SK-N-SH (cell line): ENCODE data around the gene P2RX1. TPM values are rescaled to one million over a fixed set of nuclear protein-coding genes. Genes with fewer than 3 reads are reported as not detected.

Experiments
- CTCF ChIA-PET: fragments of 300-600, 350-600 bp; formaldehyde crosslinking; extraction: SDS; loops from one replicate; lab custom pipeline; 2021; lab: Yijun Ruan, JAX
- POLR2A ChIA-PET: fragments of 350-600 bp; sonication (Branson Sonifier 250); formaldehyde crosslinking; extraction: SDS; loops from one replicate; lab custom pipeline; 2020; ENCODE audit warnings: antibody characterized with exemption, inconsistent platforms; lab: Yijun Ruan, JAX
- DNase-seq: peaks from one replicate; pipeline ENCODE4 v3.0.0; 2012
- H2AFZ ChIP-seq: fragments of 200-600 bp; sonication (generic); 2 replicates; pipeline ENCODE4 v1.8.1; 2016; ENCODE audit warnings: antibody characterized with exemption, mild to moderate bottlenecking, low read depth
- H3F3A ChIP-seq: fragments of 200-600 bp; sonication (generic); replicated peaks from 2 replicates; pipeline ENCODE3; 2016; ENCODE audit warnings: antibody characterized with exemption, mild to moderate bottlenecking; ENCODE audit not compliant: insufficient read depth
- H3K27ac ChIP-seq, 2 experiments: fragments of 200-500 bp in 1 of 2; fragments of 200-600 bp in 1 of 2; sonication (Bioruptor generic) in 1 of 2; sonication (generic), shearing (Covaris generic) in 1 of 2; 2 replicates each; pipeline versions ENCODE4 v1.5.1 to v1.6.1; 2014 to 2016; ENCODE audit warnings: low read depth in 2 of 2, inconsistent platforms in 1 of 2, low read length in 1 of 2, mild to moderate bottlenecking in 1 of 2, mixed read lengths in 1 of 2
- H3K27me3 ChIP-seq: fragments of 200-600 bp; sonication (generic), shearing (Covaris generic); 2 replicates; pipeline ENCODE4 v1.6.1; 2016; ENCODE audit warnings: mixed run types; ENCODE audit not compliant: insufficient read depth
- H3K36me3 ChIP-seq, 2 experiments: fragments of 200-500 bp in 1 of 2; fragments of 200-600 bp in 1 of 2; sonication (Bioruptor generic) in 1 of 2; sonication (generic) in 1 of 2; replicated peaks in 1 of 2; 2 replicates each; pipeline versions ENCODE3 to v1.5.1; 2014 to 2016; ENCODE audit warnings: low read length in 1 of 2, mild to moderate bottlenecking in 1 of 2; ENCODE audit not compliant: insufficient read depth in 2 of 2, control insufficient read depth in 1 of 2
- H3K4me1 ChIP-seq, 2 experiments: fragments of 200-500 bp in 1 of 2; fragments of 200-600 bp in 1 of 2; sonication (Bioruptor generic) in 1 of 2; sonication (generic), shearing (Covaris generic) in 1 of 2; 2 replicates each; pipeline versions ENCODE4 v1.5.1 to v1.6.1; 2014 to 2016; ENCODE audit warnings: low read depth in 1 of 2, low read length in 1 of 2, mixed run types in 1 of 2; ENCODE audit not compliant: insufficient read depth in 2 of 2, control insufficient read depth in 1 of 2
- H3K4me2 ChIP-seq: fragments of 200-600 bp; sonication (generic), shearing (Covaris generic); 2 replicates; pipeline ENCODE4 v1.6.1; 2017; ENCODE audit warnings: mixed run types
- H3K4me3 ChIP-seq, 2 experiments: fragments of 200-500 bp in 1 of 2; fragments of 200-600 bp in 1 of 2; sonication (Bioruptor generic) in 1 of 2; sonication (generic), shearing (Covaris generic) in 1 of 2; 2 replicates each; pipeline versions ENCODE4 v1.5.1 to v1.8.1; 2014 to 2016; ENCODE audit warnings: low read depth in 2 of 2, inconsistent platforms in 1 of 2, low read length in 1 of 2, mild to moderate bottlenecking in 1 of 2, mixed read lengths in 1 of 2, moderate library complexity in 1 of 2
- H3K79me2 ChIP-seq: fragments of 200-600 bp; sonication (generic); 2 replicates; pipeline ENCODE4 v1.8.1; 2017; ENCODE audit warnings: mild to moderate bottlenecking; ENCODE audit not compliant: insufficient read depth
- H3K9ac ChIP-seq: fragments of 200-600 bp; sonication (generic); 2 replicates; pipeline ENCODE4 v1.6.1; 2017; ENCODE audit warnings: mixed run types
- H3K9me2 ChIP-seq: fragments of 200-600 bp; sonication (generic); 2 replicates; pipeline ENCODE4 v1.6.1; 2017; ENCODE audit warnings: mixed run types
- H3K9me3 ChIP-seq: fragments of 200-600 bp; sonication (generic); 2 replicates; pipeline ENCODE4 v1.6.1; 2017; ENCODE audit warnings: mixed run types, mild to moderate bottlenecking, moderate library complexity
- H4K20me1 ChIP-seq: fragments of 200-600 bp; sonication (generic); 2 replicates; pipeline ENCODE4 v1.6.1; 2017; ENCODE audit warnings: mild to moderate bottlenecking, mixed run types; ENCODE audit not compliant: insufficient read depth
- FOSL2 ChIP-seq: IDR thresholded peaks from 2 replicates; pipeline ENCODE4 v1.4.0; 2012; ENCODE audit warnings: low read depth, mild to moderate bottlenecking, moderate library complexity, borderline replicate concordance
- FOXJ3 ChIP-seq: sonication (generic); formaldehyde crosslinking; IDR thresholded peaks from 2 replicates; pipeline ENCODE4 v1.5.1; 2020; ENCODE audit warnings: mild to moderate bottlenecking, missing genetic modification reagents
- FOXM1 ChIP-seq: IDR thresholded peaks from 2 replicates; pipeline ENCODE4 v1.4.0; 2012; ENCODE audit warnings: low read depth, mild to moderate bottlenecking
- GATA2 ChIP-seq: sonication (generic); formaldehyde crosslinking; IDR thresholded peaks from 2 replicates; pipeline ENCODE4 v1.5.0; 2020; ENCODE audit warnings: mild to moderate bottlenecking, missing genetic modification reagents
- MXI1 ChIP-seq: IDR thresholded peaks from 2 replicates; pipeline ENCODE4 v1.6.1; 2012; ENCODE audit warnings: mild to moderate bottlenecking, low read depth, low read length, improper control_type of control experiment
- NRF1 ChIP-seq: IDR thresholded peaks from 2 replicates; pipeline ENCODE4 v1.6.1; 2012; ENCODE audit warnings: low read depth, mild to moderate bottlenecking, low read length
- RAD21 ChIP-seq: IDR thresholded peaks from 2 replicates; pipeline ENCODE4 v1.6.1; 2012; ENCODE audit warnings: mild to moderate bottlenecking, low read length
- RFX5 ChIP-seq: IDR thresholded peaks from 2 replicates; pipeline ENCODE4 v1.6.1; 2012; ENCODE audit warnings: mild to moderate bottlenecking, improper control_type of control experiment, low read length
- RXRA ChIP-seq: IDR thresholded peaks from 2 replicates; pipeline ENCODE4 v1.4.0; 2012; ENCODE audit warnings: low read depth, mild to moderate bottlenecking, borderline replicate concordance
- TAF1 ChIP-seq: IDR thresholded peaks from 2 replicates; pipeline ENCODE4 v1.6.1; 2012; ENCODE audit warnings: low read depth, mild to moderate bottlenecking, low read length, moderate library complexity, borderline replicate concordance
- TEAD4 ChIP-seq: IDR thresholded peaks from 2 replicates; pipeline ENCODE4 v1.4.0; 2012; ENCODE audit warnings: mild to moderate bottlenecking, borderline replicate concordance; ENCODE audit not compliant: insufficient read depth
- YY1 ChIP-seq: IDR thresholded peaks from 2 replicates; pipeline ENCODE4 v1.4.0; 2012; ENCODE audit warnings: low read depth, mild to moderate bottlenecking
- ZBTB33 ChIP-seq: IDR thresholded peaks from 2 replicates; pipeline ENCODE4 v1.4.0; 2012; ENCODE audit warnings: low read depth, borderline replicate concordance
- WGBS: methylation state at CpG from one replicate; pipeline ENCODE4 v1.1.6; 2017; ENCODE audit warnings: low lambda C conversion rate; 5-methylcytosine and 5-hydroxymethylcytosine counted together
- polyA plus RNA-seq, 3 experiments: library from polyadenylated mRNA; depleted of rRNA; stranded (reverse); fragments of >200 nt; gene quantifications; 2 replicates each; pipeline ENCODE4 v1.2.3, GENCODE V29; 2012
- TF ChIP-seq, protein P1 (sequence below): fragments of 200-600 bp; sonication (generic); IDR thresholded peaks from 2 replicates; pipeline ENCODE4 v1.6.1; 2017; ENCODE audit warnings: antibody characterized with exemption, mild to moderate bottlenecking, moderate library complexity
- TF ChIP-seq, protein P2 (sequence below): IDR thresholded peaks from 2 replicates; pipeline ENCODE4 v1.6.1; 2012; ENCODE audit warnings: mild to moderate bottlenecking, low read depth, low read length, moderate library complexity
- TF ChIP-seq, protein P3 (sequence below): fragments of 150-350 bp; IDR thresholded peaks from 2 replicates; pipeline ENCODE4 v1.6.1; 2017; ENCODE audit warnings: antibody characterized with exemption, low read length, low read depth, borderline replicate concordance
- TF ChIP-seq, protein P4 (sequence below): IDR thresholded peaks from 2 replicates; pipeline ENCODE4 v1.4.0; 2012; ENCODE audit warnings: low read depth, borderline replicate concordance

P2RX1 gene
- polyA plus RNA-seq, 1 of the 3 experiments (the other 2 are of a cell fraction), result not detected

- CTCF ChIA-PET, result interaction anchor here (1.1 to 1.5 kb wide), 4 partner anchors 11 to 121 kb away, joined by 3 to 5 read pairs (median 4); no protein-coding TSS in a partner anchor
- TF ChIP-seq RFX5 (no peak), GATA2 (CRISPR knock-in tag) (no peak), YY1 (no peak), RXRA (no peak), FOXJ3 (no peak), FOXM1 (no peak), MXI1 (no peak), FOSL2 (no peak), TEAD4 (no peak), TAF1 (no peak), RAD21 (no peak), ZBTB33 (no peak), NRF1 (no peak)
- TF ChIP-seq, protein P1, sequence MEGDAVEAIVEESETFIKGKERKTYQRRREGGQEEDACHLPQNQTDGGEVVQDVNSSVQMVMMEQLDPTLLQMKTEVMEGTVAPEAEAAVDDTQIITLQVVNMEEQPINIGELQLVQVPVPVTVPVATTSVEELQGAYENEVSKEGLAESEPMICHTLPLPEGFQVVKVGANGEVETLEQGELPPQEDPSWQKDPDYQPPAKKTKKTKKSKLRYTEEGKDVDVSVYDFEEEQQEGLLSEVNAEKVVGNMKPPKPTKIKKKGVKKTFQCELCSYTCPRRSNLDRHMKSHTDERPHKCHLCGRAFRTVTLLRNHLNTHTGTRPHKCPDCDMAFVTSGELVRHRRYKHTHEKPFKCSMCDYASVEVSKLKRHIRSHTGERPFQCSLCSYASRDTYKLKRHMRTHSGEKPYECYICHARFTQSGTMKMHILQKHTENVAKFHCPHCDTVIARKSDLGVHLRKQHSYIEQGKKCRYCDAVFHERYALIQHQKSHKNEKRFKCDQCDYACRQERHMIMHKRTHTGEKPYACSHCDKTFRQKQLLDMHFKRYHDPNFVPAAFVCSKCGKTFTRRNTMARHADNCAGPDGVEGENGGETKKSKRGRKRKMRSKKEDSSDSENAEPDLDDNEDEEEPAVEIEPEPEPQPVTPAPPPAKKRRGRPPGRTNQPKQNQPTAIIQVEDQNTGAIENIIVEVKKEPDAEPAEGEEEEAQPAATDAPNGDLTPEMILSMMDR, result no peak
- TF ChIP-seq, protein P2, sequence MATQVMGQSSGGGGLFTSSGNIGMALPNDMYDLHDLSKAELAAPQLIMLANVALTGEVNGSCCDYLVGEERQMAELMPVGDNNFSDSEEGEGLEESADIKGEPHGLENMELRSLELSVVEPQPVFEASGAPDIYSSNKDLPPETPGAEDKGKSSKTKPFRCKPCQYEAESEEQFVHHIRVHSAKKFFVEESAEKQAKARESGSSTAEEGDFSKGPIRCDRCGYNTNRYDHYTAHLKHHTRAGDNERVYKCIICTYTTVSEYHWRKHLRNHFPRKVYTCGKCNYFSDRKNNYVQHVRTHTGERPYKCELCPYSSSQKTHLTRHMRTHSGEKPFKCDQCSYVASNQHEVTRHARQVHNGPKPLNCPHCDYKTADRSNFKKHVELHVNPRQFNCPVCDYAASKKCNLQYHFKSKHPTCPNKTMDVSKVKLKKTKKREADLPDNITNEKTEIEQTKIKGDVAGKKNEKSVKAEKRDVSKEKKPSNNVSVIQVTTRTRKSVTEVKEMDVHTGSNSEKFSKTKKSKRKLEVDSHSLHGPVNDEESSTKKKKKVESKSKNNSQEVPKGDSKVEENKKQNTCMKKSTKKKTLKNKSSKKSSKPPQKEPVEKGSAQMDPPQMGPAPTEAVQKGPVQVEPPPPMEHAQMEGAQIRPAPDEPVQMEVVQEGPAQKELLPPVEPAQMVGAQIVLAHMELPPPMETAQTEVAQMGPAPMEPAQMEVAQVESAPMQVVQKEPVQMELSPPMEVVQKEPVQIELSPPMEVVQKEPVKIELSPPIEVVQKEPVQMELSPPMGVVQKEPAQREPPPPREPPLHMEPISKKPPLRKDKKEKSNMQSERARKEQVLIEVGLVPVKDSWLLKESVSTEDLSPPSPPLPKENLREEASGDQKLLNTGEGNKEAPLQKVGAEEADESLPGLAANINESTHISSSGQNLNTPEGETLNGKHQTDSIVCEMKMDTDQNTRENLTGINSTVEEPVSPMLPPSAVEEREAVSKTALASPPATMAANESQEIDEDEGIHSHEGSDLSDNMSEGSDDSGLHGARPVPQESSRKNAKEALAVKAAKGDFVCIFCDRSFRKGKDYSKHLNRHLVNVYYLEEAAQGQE, result no peak
- TF ChIP-seq, protein P3, sequence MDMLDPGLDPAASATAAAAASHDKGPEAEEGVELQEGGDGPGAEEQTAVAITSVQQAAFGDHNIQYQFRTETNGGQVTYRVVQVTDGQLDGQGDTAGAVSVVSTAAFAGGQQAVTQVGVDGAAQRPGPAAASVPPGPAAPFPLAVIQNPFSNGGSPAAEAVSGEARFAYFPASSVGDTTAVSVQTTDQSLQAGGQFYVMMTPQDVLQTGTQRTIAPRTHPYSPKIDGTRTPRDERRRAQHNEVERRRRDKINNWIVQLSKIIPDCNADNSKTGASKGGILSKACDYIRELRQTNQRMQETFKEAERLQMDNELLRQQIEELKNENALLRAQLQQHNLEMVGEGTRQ, result no peak
- TF ChIP-seq, protein P4, sequence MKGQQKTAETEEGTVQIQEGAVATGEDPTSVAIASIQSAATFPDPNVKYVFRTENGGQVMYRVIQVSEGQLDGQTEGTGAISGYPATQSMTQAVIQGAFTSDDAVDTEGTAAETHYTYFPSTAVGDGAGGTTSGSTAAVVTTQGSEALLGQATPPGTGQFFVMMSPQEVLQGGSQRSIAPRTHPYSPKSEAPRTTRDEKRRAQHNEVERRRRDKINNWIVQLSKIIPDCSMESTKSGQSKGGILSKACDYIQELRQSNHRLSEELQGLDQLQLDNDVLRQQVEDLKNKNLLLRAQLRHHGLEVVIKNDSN, result no peak
- WGBS, result 78% methylated on average over 5 of the region's 10 CpGs
- no peak overlapping the region for H2AFZ ChIP-seq
- H3K4me2 ChIP-seq, result no peak overlapping the region
- H3K27ac ChIP-seq, result no peak overlapping the region
- DNase-seq, result no peak
- H3K4me3 ChIP-seq, result no peak overlapping the region
- no peaks in the 10 kb centered on the region for H4K20me1 ChIP-seq
- H3K9ac ChIP-seq, result no peak overlapping the region
- no peaks in the 10 kb centered on the region for H3K9me3 ChIP-seq
- peaks cover 0 to 16% of the 10 kb centered on the region in 2 experiments; a peak in 1 of 4 replicates for H3K4me1 ChIP-seq
- H3K79me2 ChIP-seq, result no peaks in the 10 kb centered on the region
- POLR2A ChIA-PET, result interaction anchor here (1.0 kb wide), 1 partner anchor 47 kb away, joined by 8 read pairs; no protein-coding TSS in a partner anchor
- no peaks in the 10 kb centered on the region for H3K27me3 ChIP-seq
- H3K36me3 ChIP-seq, result no peaks in the 10 kb centered on the region
- no peaks in the 10 kb centered on the region for H3K9me2 ChIP-seq
- H3F3A ChIP-seq, result no peaks in the 10 kb centered on the region
Measured at GRCh38 chr17:3954086-3954485, 37.8 kb upstream of the P2RX1 start.
